Measurements from ENCODE around the gene ORAI3.

ORAI3 gene

DNA sequence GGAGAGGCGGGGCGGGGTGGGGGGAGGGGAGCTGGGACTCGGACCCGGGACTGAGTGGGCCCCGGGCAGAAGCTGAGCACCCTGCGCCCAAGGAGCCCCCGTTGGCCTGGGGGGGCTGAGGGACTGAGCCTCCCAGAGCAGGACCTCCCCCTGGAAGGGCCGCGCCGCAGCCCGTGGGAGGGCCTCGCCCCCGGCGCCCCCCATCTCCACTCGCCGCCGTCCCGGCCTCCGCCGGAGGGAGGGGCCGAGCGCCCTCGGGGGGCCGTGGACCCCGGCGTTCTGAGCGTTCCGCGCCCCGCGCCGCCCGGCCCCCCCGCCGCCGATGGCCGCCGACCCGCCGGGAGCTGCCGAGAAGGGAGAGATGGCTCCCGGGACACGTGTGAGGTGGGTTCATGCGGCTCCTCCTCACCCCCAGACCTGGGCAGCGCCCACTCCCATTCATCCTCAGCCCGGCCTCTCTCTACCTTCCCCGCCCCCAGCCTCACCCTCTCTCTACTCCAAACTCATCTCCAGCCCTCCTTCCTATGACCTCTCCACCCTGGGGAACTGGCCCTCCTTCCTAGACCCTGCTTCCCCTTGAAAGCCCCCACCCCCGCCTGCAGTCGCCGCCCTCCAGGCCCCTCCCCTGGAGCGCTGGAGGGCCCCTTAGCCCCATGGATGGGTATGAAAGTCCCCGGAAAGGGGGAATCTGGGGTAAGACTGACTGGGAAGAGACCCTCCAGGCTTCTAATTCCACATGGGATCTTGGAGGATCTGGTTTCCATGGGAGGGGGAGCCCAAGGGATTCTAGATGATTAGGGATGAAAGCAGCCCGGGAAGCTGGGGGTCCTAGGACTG is 24.6 kb upstream of the ORAI3 start:
- peak overlapping the region; percentile 80 for H3K27ac ChIP-seq (ENCODE audit: low read depth, low read length)
- no peaks in the 10 kb centered on the region for H3K4me1 ChIP-seq (ENCODE audit: insufficient read depth, low read length)
- H3K4me3 ChIP-seq (ENCODE audit: low read length): peak overlapping the region; percentile 75
- 2% methylated on average over 53 of the region's 53 CpGs for WGBS
- no peaks in the 10 kb centered on the region for H3K9me3 ChIP-seq (ENCODE audit: insufficient read depth, low read depth, low read length)
- no peaks in the 10 kb centered on the region for H3K27me3 ChIP-seq (ENCODE audit: insufficient read depth, low read length)
- H3K9ac ChIP-seq (ENCODE audit: low read depth, low read length): peak overlapping the region; percentile 85
- peaks cover 26% of the 10 kb centered on the region for H3K36me3 ChIP-seq (ENCODE audit: insufficient read depth, low read length)

DNA sequence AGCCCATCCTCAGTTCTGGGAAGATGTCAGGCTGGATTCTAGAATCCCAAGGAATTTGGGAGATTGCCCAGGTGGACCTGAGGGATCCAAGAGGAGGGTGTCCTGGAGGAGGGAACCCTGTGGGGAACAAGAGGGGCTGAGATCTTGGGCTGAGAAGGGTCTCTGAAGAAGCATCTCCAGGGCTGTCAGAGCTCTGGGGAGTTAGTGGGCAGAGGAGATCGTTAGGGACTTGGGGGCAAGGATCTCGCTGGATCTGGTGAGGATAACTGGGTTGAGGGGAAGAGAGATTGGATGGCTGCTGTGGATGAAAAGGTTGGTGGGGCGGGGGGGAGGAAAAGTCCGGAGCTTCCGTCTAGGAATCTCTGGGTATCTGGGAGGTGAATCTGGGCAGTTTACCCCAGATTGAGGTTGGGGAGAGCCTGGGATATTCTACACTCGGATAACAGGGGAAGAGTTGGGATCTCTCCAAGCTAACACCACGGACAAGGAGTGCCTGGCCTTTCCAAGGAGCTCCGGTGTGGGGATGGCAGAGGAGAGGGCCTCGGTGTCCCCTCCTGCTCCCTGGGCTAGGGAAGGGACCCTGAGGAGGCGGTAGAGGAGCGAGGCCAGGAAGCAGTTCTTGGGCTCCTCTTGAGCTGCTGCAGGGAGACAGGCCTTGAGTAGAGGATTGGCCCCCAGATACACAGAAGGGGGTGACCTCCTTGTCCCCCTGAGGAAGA is 23.8 kb upstream of the ORAI3 start:
- Histone ChIP-seq H3K4me3 (ENCODE audit: low read length) (peak overlapping the region; percentile 75), H3K27me3 (ENCODE audit: insufficient read depth, low read length) (no peaks in the 10 kb centered on the region), H3K36me3 (ENCODE audit: insufficient read depth, low read length) (peaks cover 32% of the 10 kb centered on the region), H3K27ac (ENCODE audit: low read depth, low read length) (peak overlapping the region; percentile 70), H3K4me1 (ENCODE audit: insufficient read depth, low read length) (no peaks in the 10 kb centered on the region), H3K9ac (ENCODE audit: low read depth, low read length) (peak overlapping the region; percentile 85), H3K9me3 (ENCODE audit: insufficient read depth, low read depth, low read length) (no peaks in the 10 kb centered on the region)
- WGBS: 81% methylated on average over 11 of the region's 11 CpGs

DNA sequence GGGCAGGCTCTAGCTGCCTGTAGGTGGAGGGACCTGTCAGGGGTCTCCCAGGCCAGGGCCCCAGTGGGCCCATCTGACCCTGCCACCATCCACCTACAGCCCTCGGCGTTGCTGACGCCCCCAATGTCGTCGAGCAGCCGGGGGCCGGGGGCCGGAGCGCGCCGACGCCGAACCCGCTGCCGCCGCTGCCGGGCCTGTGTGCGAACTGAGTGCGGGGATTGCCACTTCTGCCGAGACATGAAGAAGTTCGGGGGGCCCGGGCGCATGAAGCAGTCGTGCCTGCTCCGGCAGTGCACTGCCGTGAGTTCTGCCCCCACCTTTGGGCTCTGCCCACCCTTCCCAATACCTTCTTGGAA is 23.3 kb upstream of the ORAI3 start:
- Histone ChIP-seq H3K9me3 (ENCODE audit: insufficient read depth, low read depth, low read length) (no peaks in the 10 kb centered on the region), H3K9ac (ENCODE audit: low read depth, low read length) (peak overlapping the region; percentile 27; the same call in 1 of the 2 replicates), H3K36me3 (ENCODE audit: insufficient read depth, low read length) (peaks cover 38% of the 10 kb centered on the region), H3K4me3 (ENCODE audit: low read length) (no peak overlapping the region), H3K4me1 (ENCODE audit: insufficient read depth, low read length) (no peaks in the 10 kb centered on the region), H3K27me3 (ENCODE audit: insufficient read depth, low read length) (no peaks in the 10 kb centered on the region), H3K27ac (ENCODE audit: low read depth, low read length) (no peak overlapping the region)
- 95% methylated on average over 26 of the region's 26 CpGs for WGBS

DNA sequence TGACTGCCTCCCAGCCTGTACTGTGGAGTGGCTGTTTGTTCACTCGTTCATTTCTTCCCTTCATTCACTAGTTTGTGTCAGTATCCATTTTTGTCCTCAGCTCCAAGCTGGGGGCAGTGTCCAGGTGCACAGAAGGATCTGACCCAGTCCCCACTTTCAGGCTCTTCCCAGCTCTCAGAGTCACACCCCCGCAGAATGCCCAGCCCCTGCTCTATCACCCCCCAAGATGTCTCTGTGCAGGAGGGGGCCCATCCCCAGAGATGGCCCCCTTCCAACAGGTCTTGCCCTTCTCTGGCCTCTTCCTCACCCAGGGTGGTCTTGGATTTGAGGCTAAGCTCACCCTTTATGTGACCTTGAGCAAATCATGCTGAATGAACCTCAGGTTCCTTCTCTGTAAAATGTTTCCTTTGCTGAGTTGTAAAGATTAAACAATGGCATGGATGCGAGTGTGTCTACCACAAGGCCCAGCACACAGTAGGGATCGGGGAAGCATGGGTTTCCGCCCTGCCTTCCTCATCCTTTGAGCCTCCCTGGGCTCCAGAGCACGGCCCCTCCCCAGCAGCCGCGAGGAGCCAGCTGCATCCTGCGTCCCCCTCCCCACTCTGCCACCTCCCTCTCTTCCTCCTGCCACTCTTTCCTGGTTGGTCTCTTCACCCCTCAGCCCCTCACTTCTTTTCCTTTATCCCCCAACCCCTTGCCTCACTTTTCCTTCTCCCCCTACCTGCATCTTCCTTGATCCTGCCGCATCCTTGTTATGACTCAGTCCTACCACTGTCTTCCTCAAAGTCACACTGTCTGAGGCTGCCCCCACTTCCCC is 22.7 kb upstream of the ORAI3 start:
- Histone ChIP-seq H3K9me3 (ENCODE audit: insufficient read depth, low read depth, low read length) (no peaks in the 10 kb centered on the region), H3K36me3 (ENCODE audit: insufficient read depth, low read length) (peaks cover 44% of the 10 kb centered on the region), H3K9ac (ENCODE audit: low read depth, low read length) (no peak overlapping the region), H3K4me1 (ENCODE audit: insufficient read depth, low read length) (no peaks in the 10 kb centered on the region), H3K27ac (ENCODE audit: low read depth, low read length) (no peak overlapping the region), H3K27me3 (ENCODE audit: insufficient read depth, low read length) (no peaks in the 10 kb centered on the region), H3K4me3 (ENCODE audit: low read length) (no peak overlapping the region)
- WGBS: 87% methylated on average over 10 of the region's 10 CpGs

GRCh38 chr16:30926937-30927788 is 21.7 kb upstream of the ORAI3 start:
- 95% methylated on average over 22 of the region's 22 CpGs for WGBS
- Histone ChIP-seq H3K9me3 (ENCODE audit: insufficient read depth, low read depth, low read length) (no peaks in the 10 kb centered on the region), H3K4me1 (ENCODE audit: insufficient read depth, low read length) (no peaks in the 10 kb centered on the region), H3K9ac (ENCODE audit: low read depth, low read length) (no peak overlapping the region), H3K27me3 (ENCODE audit: insufficient read depth, low read length) (no peaks in the 10 kb centered on the region), H3K4me3 (ENCODE audit: low read length) (no peak overlapping the region), H3K27ac (ENCODE audit: low read depth, low read length) (peak overlapping the region; percentile 30; the same call in 1 of the 2 replicates), H3K36me3 (ENCODE audit: insufficient read depth, low read length) (peaks cover 52% of the 10 kb centered on the region)

- Histone ChIP-seq H3K9me3 (ENCODE audit: insufficient read depth, low read depth, low read length) (no peaks in the 10 kb centered on the region), H3K27ac (ENCODE audit: low read depth, low read length) (peak overlapping the region; percentile 30; the same call in 1 of the 2 replicates), H3K4me1 (ENCODE audit: insufficient read depth, low read length) (no peaks in the 10 kb centered on the region), H3K9ac (ENCODE audit: low read depth, low read length) (no peak overlapping the region), H3K36me3 (ENCODE audit: insufficient read depth, low read length) (peaks cover 59% of the 10 kb centered on the region), H3K4me3 (ENCODE audit: low read length) (no peak overlapping the region), H3K27me3 (ENCODE audit: insufficient read depth, low read length) (no peaks in the 10 kb centered on the region)
- WGBS: 70% methylated on average over 15 of the region's 15 CpGs
Measured at GRCh38 chr16:30927789-30928378, 21.0 kb upstream of the ORAI3 start.

DNA sequence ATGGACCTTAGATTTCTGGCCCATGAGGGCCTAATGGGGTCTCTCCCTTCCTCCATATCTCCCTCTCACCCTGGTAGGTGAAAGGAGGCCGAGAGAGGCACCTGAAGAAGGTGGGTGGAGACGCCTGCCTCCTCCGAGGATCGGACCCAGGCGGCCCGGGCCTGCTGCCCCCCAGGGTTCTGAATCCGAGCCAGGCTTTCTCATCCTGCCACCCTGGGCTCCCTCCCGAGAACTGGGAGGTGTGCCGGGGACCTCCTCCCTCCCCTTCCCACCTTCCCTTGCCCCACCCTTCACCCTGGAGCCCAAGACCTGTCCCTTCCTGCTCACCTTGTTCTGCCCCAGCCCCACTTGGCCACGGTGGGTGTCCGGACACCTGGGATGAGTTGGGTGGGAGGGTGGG is 20.5 kb upstream of the ORAI3 start:
- Histone ChIP-seq H3K36me3 (ENCODE audit: insufficient read depth, low read length) (peaks cover 62% of the 10 kb centered on the region), H3K27me3 (ENCODE audit: insufficient read depth, low read length) (no peaks in the 10 kb centered on the region), H3K27ac (ENCODE audit: low read depth, low read length) (no peak overlapping the region), H3K4me1 (ENCODE audit: insufficient read depth, low read length) (no peaks in the 10 kb centered on the region), H3K9ac (ENCODE audit: low read depth, low read length) (no peak overlapping the region), H3K4me3 (ENCODE audit: low read length) (no peak overlapping the region), H3K9me3 (ENCODE audit: insufficient read depth, low read depth, low read length) (no peaks in the 10 kb centered on the region)
- WGBS: 95% methylated on average over 9 of the region's 11 CpGs

DNA sequence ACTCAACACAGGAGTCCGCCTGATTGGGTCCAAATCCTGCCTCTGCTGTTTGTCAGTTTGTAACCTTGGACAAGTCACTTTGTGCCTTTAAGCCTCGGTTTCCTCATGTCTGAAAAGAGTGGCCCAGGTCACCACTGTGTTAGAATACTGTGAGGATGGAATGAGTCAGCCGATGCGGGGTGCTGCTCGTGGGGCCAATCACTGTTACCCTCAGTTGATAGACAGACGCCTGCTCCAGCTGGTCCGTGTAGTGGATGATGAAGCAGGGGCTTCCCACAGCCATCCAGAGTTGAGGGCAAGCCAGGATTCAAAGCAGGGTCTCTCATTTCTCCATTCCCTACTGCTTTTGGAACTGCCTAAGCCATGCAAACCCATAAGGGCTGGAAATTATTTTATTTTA is 19.7 kb upstream of the ORAI3 start:
- Histone ChIP-seq H3K9ac (ENCODE audit: low read depth, low read length) (no peak overlapping the region), H3K4me1 (ENCODE audit: insufficient read depth, low read length) (no peaks in the 10 kb centered on the region), H3K27ac (ENCODE audit: low read depth, low read length) (no peak overlapping the region), H3K27me3 (ENCODE audit: insufficient read depth, low read length) (no peaks in the 10 kb centered on the region), H3K9me3 (ENCODE audit: insufficient read depth, low read depth, low read length) (no peaks in the 10 kb centered on the region), H3K4me3 (ENCODE audit: low read length) (no peak overlapping the region), H3K36me3 (ENCODE audit: insufficient read depth, low read length) (peaks cover 64% of the 10 kb centered on the region)
- WGBS: 96% methylated on average over 7 of the region's 7 CpGs

DNA sequence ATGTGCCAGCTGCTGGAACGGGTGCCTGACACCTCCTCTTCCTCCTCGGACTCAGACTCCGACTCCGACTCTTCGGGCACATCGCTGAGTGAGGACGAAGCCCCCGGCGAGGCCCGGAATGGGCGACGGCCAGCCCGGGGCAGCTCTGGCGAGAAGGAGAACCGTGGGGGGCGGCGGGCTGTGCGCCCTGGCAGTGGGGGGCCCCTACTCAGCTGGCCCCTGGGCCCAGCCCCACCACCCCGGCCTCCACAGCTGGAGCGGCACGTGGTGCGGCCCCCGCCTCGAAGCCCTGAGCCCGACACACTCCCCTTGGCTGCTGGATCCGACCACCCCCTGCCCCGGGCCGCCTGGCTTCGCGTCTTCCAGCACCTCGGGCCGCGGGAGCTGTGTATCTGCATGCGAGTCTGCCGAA is 18.7 kb upstream of the ORAI3 start:
- Histone ChIP-seq H3K4me3 (ENCODE audit: low read length) (no peak overlapping the region), H3K9ac (ENCODE audit: low read depth, low read length) (no peak overlapping the region), H3K9me3 (ENCODE audit: insufficient read depth, low read depth, low read length) (no peaks in the 10 kb centered on the region), H3K36me3 (ENCODE audit: insufficient read depth, low read length) (peaks cover 67% of the 10 kb centered on the region), H3K27ac (ENCODE audit: low read depth, low read length) (no peak overlapping the region), H3K4me1 (ENCODE audit: insufficient read depth, low read length) (no peaks in the 10 kb centered on the region), H3K27me3 (ENCODE audit: insufficient read depth, low read length) (no peaks in the 10 kb centered on the region)
- 94% methylated on average over 35 of the region's 35 CpGs for WGBS

GRCh38 chr16:30931068-30931650 is 17.7 kb upstream of the ORAI3 start:
- H3K27me3 ChIP-seq (ENCODE audit: insufficient read depth, low read length): no peaks in the 10 kb centered on the region
- peaks cover 72% of the 10 kb centered on the region for H3K36me3 ChIP-seq (ENCODE audit: insufficient read depth, low read length)
- H3K9ac ChIP-seq (ENCODE audit: low read depth, low read length): no peak overlapping the region
- H3K4me3 ChIP-seq (ENCODE audit: low read length): no peak overlapping the region
- H3K4me1 ChIP-seq (ENCODE audit: insufficient read depth, low read length): no peaks in the 10 kb centered on the region
- H3K9me3 ChIP-seq (ENCODE audit: insufficient read depth, low read depth, low read length): no peaks in the 10 kb centered on the region
- 78% methylated on average over 12 of the region's 12 CpGs for WGBS
- no peak overlapping the region for H3K27ac ChIP-seq (ENCODE audit: low read depth, low read length)

All from HUES64 (cell line).